Renal pelvis (tissue), 4 donors: ENCODE data around the gene TBRG4. TPM values are rescaled to one million over a fixed set of nuclear protein-coding genes. Genes with fewer than 3 reads are reported as not detected.
A peak's percentile ranks its signal among the peaks of the same experiment; 100 is the strongest.

Experiments
- DNase-seq: peaks from one replicate; pipeline ENCODE4 v3.0.0-alpha.2; 2013
- polyA plus RNA-seq, 3 donors: library from polyadenylated mRNA; unstranded; fragments of 120-200 nt; gene quantifications; one replicate each; pipeline ENCODE4 v1.2.1, GENCODE V29; 2013; ENCODE audit not compliant: insufficient read length in 3 of 3

TBRG4 gene
- polyA plus RNA-seq, 3 donors, result 54.2 to 64.3 (median 64.0) TPM

- DNase-seq, result no peak
Measured at GRCh38 chr7:45147858-45148652, 36.6 kb upstream of the TBRG4 start.

GRCh38 chr7:45146531-45147379 is 35.3 kb upstream of the TBRG4 start:
- no peak for DNase-seq

- no peak for DNase-seq
Measured at GRCh38 chr7:45145881-45146280, 34.4 kb upstream of the TBRG4 start.

GRCh38 chr7:45143616-45144015 is 32.1 kb upstream of the TBRG4 start:
- no peak for DNase-seq

- DNase-seq, result no peak
Measured at GRCh38 chr7:45140827-45141226, 29.3 kb upstream of the TBRG4 start.

- DNase-seq, result no peak
Measured at GRCh38 chr7:45138433-45139267, 27.2 kb upstream of the TBRG4 start.

- DNase-seq, result peak; percentile 73
Measured at GRCh38 chr7:45136106-45137060, 24.9 kb upstream of the TBRG4 start.

GRCh38 chr7:45133877-45134276 is 22.4 kb upstream of the TBRG4 start:
- no peak for DNase-seq

- DNase-seq, result no peak
Measured at GRCh38 chr7:45133352-45133751, 21.9 kb upstream of the TBRG4 start.

- DNase-seq, result no peak
Measured at GRCh38 chr7:45132708-45133320, 21.3 kb upstream of the TBRG4 start.

- no peak for DNase-seq
Measured at GRCh38 chr7:45131891-45132290, 20.4 kb upstream of the TBRG4 start.

GRCh38 chr7:45130910-45131309 is 19.4 kb upstream of the TBRG4 start:
- DNase-seq, result no peak

- no peak for DNase-seq
Measured at GRCh38 chr7:45129906-45130305, 18.4 kb upstream of the TBRG4 start.

GRCh38 chr7:45129181-45129800 is 17.8 kb upstream of the TBRG4 start:
- DNase-seq, result no peak

- DNase-seq, result no peak
Measured at GRCh38 chr7:45126920-45127319, 15.4 kb upstream of the TBRG4 start.

- no peak for DNase-seq
Measured at GRCh38 chr7:45126201-45126600, 14.7 kb upstream of the TBRG4 start.

GRCh38 chr7:45125193-45125904 is 13.9 kb upstream of the TBRG4 start:
- DNase-seq, result no peak

- no peak for DNase-seq
Measured at GRCh38 chr7:45123913-45124710, 12.6 kb upstream of the TBRG4 start.
